ENCODE data around the gene AUTS2.

DNA sequence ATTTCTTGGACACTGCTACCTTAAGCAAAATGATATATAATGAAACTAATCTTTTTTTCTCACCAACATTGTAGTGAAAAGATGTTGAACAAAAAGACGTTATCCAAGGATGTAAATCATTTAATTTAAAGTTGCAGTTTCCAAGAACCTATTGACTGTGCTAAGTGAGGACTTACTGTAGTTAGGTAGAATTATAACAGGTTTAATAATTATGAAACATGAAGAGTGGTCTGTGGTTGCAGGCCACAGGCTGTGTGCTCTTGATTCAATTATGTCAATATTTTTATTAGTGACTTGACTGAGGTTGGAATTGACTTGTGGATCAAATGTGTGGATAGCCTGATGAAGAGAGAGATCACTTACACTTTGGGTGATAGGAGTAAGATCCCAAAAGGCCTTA lies 478.1 kb downstream of the AUTS2 start:
- TF ChIP-seq, protein P1, sequence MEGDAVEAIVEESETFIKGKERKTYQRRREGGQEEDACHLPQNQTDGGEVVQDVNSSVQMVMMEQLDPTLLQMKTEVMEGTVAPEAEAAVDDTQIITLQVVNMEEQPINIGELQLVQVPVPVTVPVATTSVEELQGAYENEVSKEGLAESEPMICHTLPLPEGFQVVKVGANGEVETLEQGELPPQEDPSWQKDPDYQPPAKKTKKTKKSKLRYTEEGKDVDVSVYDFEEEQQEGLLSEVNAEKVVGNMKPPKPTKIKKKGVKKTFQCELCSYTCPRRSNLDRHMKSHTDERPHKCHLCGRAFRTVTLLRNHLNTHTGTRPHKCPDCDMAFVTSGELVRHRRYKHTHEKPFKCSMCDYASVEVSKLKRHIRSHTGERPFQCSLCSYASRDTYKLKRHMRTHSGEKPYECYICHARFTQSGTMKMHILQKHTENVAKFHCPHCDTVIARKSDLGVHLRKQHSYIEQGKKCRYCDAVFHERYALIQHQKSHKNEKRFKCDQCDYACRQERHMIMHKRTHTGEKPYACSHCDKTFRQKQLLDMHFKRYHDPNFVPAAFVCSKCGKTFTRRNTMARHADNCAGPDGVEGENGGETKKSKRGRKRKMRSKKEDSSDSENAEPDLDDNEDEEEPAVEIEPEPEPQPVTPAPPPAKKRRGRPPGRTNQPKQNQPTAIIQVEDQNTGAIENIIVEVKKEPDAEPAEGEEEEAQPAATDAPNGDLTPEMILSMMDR (IDR thresholded peaks at IDR 0.05): no peak
- TF ChIP-seq POLR2AphosphoS5 (IDR thresholded peaks at IDR 0.05): no peak
